IPS-15b (cell line): ENCODE measurements around the gene RDM1.

Source experiments
- H3K27me3 ChIP-seq: one replicate; pipeline ENCODE4 v1.6.1; 2013; ENCODE audit warnings: low read length; ENCODE audit not compliant: control insufficient read depth, insufficient read depth
- H3K36me3 ChIP-seq: one replicate; pipeline ENCODE4 v1.6.1; 2013; ENCODE audit warnings: low read length; ENCODE audit not compliant: control insufficient read depth, insufficient read depth
- H3K4me1 ChIP-seq: one replicate; pipeline ENCODE4 v1.6.1; 2013; ENCODE audit warnings: mild to moderate bottlenecking, low read length; ENCODE audit not compliant: control insufficient read depth, insufficient read depth
- H3K4me3 ChIP-seq: one replicate; pipeline ENCODE4 v1.5.1; 2013; ENCODE audit warnings: low read depth, low read length
- H3K9ac ChIP-seq: one replicate; pipeline ENCODE4 v1.6.1; 2013; ENCODE audit warnings: low read depth, mild to moderate bottlenecking, low read length
- H3K9me3 ChIP-seq: one replicate; pipeline ENCODE4 v1.6.1; 2013; ENCODE audit warnings: mild to moderate bottlenecking, low read length; ENCODE audit not compliant: control insufficient read depth, insufficient read depth

RDM1 gene

GRCh38 chr17:35927714-35928113, 2.9 kb downstream of the RDM1 start:
- Histone ChIP-seq H3K4me1 (peaks cover 6% of the 10 kb centered on the region), H3K9me3 (no peaks in the 10 kb centered on the region), H3K36me3 (no peaks in the 10 kb centered on the region), H3K27me3 (peaks cover 6% of the 10 kb centered on the region), H3K9ac (no peak overlapping the region), H3K4me3 (no peak overlapping the region)

GRCh38 chr17:35923609-35924114, 6.9 kb downstream of the RDM1 start:
- Histone ChIP-seq H3K4me3 (no peak overlapping the region), H3K9me3 (no peaks in the 10 kb centered on the region), H3K27me3 (no peaks in the 10 kb centered on the region), H3K4me1 (no peaks in the 10 kb centered on the region), H3K9ac (no peak overlapping the region), H3K36me3 (no peaks in the 10 kb centered on the region)

- H3K4me1 ChIP-seq = no peaks in the 10 kb centered on the region
- H3K27me3 ChIP-seq = no peaks in the 10 kb centered on the region
- no peak overlapping the region for H3K9ac ChIP-seq
- no peak overlapping the region for H3K4me3 ChIP-seq
- no peaks in the 10 kb centered on the region for H3K9me3 ChIP-seq
- no peaks in the 10 kb centered on the region for H3K36me3 ChIP-seq
Observed at GRCh38 chr17:35920229-35920628, 10.3 kb downstream of the RDM1 start.

GRCh38 chr17:35918665-35919064, 11.9 kb downstream of the RDM1 start:
- Histone ChIP-seq H3K9me3 (no peaks in the 10 kb centered on the region), H3K4me3 (no peak overlapping the region), H3K4me1 (no peaks in the 10 kb centered on the region), H3K9ac (no peak overlapping the region), H3K36me3 (no peaks in the 10 kb centered on the region), H3K27me3 (no peaks in the 10 kb centered on the region)

- Histone ChIP-seq H3K27me3 (no peaks in the 10 kb centered on the region), H3K4me1 (no peaks in the 10 kb centered on the region), H3K9ac (no peak overlapping the region), H3K36me3 (no peaks in the 10 kb centered on the region), H3K9me3 (no peaks in the 10 kb centered on the region), H3K4me3 (no peak overlapping the region)
Observed at GRCh38 chr17:35917519-35918213, 12.9 kb downstream of the RDM1 start.

- H3K27me3 ChIP-seq = no peaks in the 10 kb centered on the region
- H3K36me3 ChIP-seq = no peaks in the 10 kb centered on the region
- no peaks in the 10 kb centered on the region for H3K4me1 ChIP-seq
- H3K9me3 ChIP-seq = no peaks in the 10 kb centered on the region
- H3K4me3 ChIP-seq = no peak overlapping the region
- H3K9ac ChIP-seq = no peak overlapping the region
Observed at GRCh38 chr17:35915153-35915964, 15.2 kb downstream of the RDM1 start.

GRCh38 chr17:35914354-35914753, 16.2 kb downstream of the RDM1 start:
- Histone ChIP-seq H3K9me3 (no peaks in the 10 kb centered on the region), H3K4me1 (no peaks in the 10 kb centered on the region), H3K9ac (no peak overlapping the region), H3K4me3 (no peak overlapping the region), H3K36me3 (no peaks in the 10 kb centered on the region), H3K27me3 (no peaks in the 10 kb centered on the region)

GRCh38 chr17:35913609-35914008, 17.0 kb downstream of the RDM1 start:
- H3K9me3 ChIP-seq = no peaks in the 10 kb centered on the region
- H3K9ac ChIP-seq = no peak overlapping the region
- no peaks in the 10 kb centered on the region for H3K36me3 ChIP-seq
- H3K27me3 ChIP-seq = no peaks in the 10 kb centered on the region
- no peaks in the 10 kb centered on the region for H3K4me1 ChIP-seq
- no peak overlapping the region for H3K4me3 ChIP-seq

GRCh38 chr17:35912942-35913341, 17.6 kb downstream of the RDM1 start:
- Histone ChIP-seq H3K9ac (no peak overlapping the region), H3K4me1 (no peaks in the 10 kb centered on the region), H3K4me3 (no peak overlapping the region), H3K36me3 (no peaks in the 10 kb centered on the region), H3K27me3 (no peaks in the 10 kb centered on the region), H3K9me3 (no peaks in the 10 kb centered on the region)

- no peaks in the 10 kb centered on the region for H3K36me3 ChIP-seq
- H3K27me3 ChIP-seq = no peaks in the 10 kb centered on the region
Observed at GRCh38 chr17:35912339-35912912, 18.1 kb downstream of the RDM1 start.

GRCh38 chr17:35909408-35909807, 21.2 kb downstream of the RDM1 start:
- H3K9me3 ChIP-seq = no peaks in the 10 kb centered on the region
- no peaks in the 10 kb centered on the region for H3K36me3 ChIP-seq
- no peaks in the 10 kb centered on the region for H3K4me1 ChIP-seq
- H3K4me3 ChIP-seq = no peak overlapping the region
- no peaks in the 10 kb centered on the region for H3K27me3 ChIP-seq
- H3K9ac ChIP-seq = no peak overlapping the region

More at GRCh38 chr17:35912339-35912912, 18.1 kb downstream of the RDM1 start:
- Histone ChIP-seq H3K9ac (no peak overlapping the region), H3K4me3 (no peak overlapping the region), H3K9me3 (no peaks in the 10 kb centered on the region), H3K4me1 (no peaks in the 10 kb centered on the region)
